ENCODE data around the gene STX17. TPM values are rescaled to one million over a fixed set of nuclear protein-coding genes. Genes with fewer than 3 reads are reported as not detected.
"Not testable (repeated sequence)": the region's sequence is repeated elsewhere in the genome, so short reads cannot be mapped to it uniquely, and the experiment has no call there.

The STX17 gene
- total RNA-seq, 1 donor from 2014 or later, result 42.6 TPM

- intact Hi-C loops (cut with DNase I), result no loop called here
- no peaks in the 10 kb centered on the region for H3K4me1 ChIP-seq
- H3K27ac ChIP-seq, result no peak overlapping the region
- no peaks in the 10 kb centered on the region for H3K27me3 ChIP-seq
- ATAC-seq (no peak), DNase-seq (no peak)
- H3K9me3 ChIP-seq, result no peaks in the 10 kb centered on the region
- no peak overlapping the region for H3K4me3 ChIP-seq
- TF ChIP-seq CTCF (IDR thresholded peaks at IDR 0.05), result no peak
- H3K36me3 ChIP-seq, result peaks cover 12% of the 10 kb centered on the region
Observed at GRCh38 chr9:99986642-99987041, 80.2 kb downstream of the STX17 start.

GRCh38 chr9:99990508-99990907, 84.1 kb downstream of the STX17 start:
- H3K36me3 ChIP-seq; H3K27ac ChIP-seq; H3K27me3 ChIP-seq; H3K9me3 ChIP-seq; intact Hi-C loops (cut with DNase I); H3K4me1 ChIP-seq; ATAC-seq; H3K4me3 ChIP-seq; DNase-seq: not testable (repeated sequence)

- TF ChIP-seq CTCF (IDR thresholded peaks at IDR 0.05), result no peak
- H3K4me1 ChIP-seq, result no peaks in the 10 kb centered on the region
- ATAC-seq, result no peak
- DNase-seq, result peak; percentile 58
- H3K27ac ChIP-seq, result no peak overlapping the region
- no peak overlapping the region for H3K4me3 ChIP-seq
- no peaks in the 10 kb centered on the region for H3K27me3 ChIP-seq
- intact Hi-C loops (cut with DNase I), result no loop called here
- no peaks in the 10 kb centered on the region for H3K9me3 ChIP-seq
- H3K36me3 ChIP-seq, result peaks cover 8% of the 10 kb centered on the region
Observed at GRCh38 chr9:99998266-99998665, 91.8 kb downstream of the STX17 start.

- H3K36me3 ChIP-seq, result peaks cover 8% of the 10 kb centered on the region
- H3K27me3 ChIP-seq, result no peaks in the 10 kb centered on the region
- H3K4me3 ChIP-seq, result no peak overlapping the region
- no peak overlapping the region for H3K27ac ChIP-seq
- DNase-seq (no peak), ATAC-seq (no peak)
- intact Hi-C loops (cut with DNase I), result no loop called here
- no peak for TF ChIP-seq CTCF (IDR thresholded peaks at IDR 0.05)
- H3K4me1 ChIP-seq, result no peaks in the 10 kb centered on the region
- H3K9me3 ChIP-seq, result no peaks in the 10 kb centered on the region
Observed at GRCh38 chr9:99998866-99999265, 92.4 kb downstream of the STX17 start.

GRCh38 chr9:99999797-100000196, 93.3 kb downstream of the STX17 start:
- no peaks in the 10 kb centered on the region for H3K27me3 ChIP-seq
- no peak for DNase-seq
- H3K9me3 ChIP-seq, result no peaks in the 10 kb centered on the region
- H3K4me1 ChIP-seq, result no peaks in the 10 kb centered on the region
- intact Hi-C loops (cut with DNase I), result no loop called here
- no peak overlapping the region for H3K4me3 ChIP-seq
- H3K36me3 ChIP-seq, result peaks cover 14% of the 10 kb centered on the region
- H3K27ac ChIP-seq, result no peak overlapping the region
- TF ChIP-seq CTCF (IDR thresholded peaks at IDR 0.05), result no peak
- ATAC-seq, result no peak

GRCh38 chr9:100011062-100011681, 104.7 kb downstream of the STX17 start:
- H3K27ac ChIP-seq, result no peak overlapping the region
- TF ChIP-seq CTCF (IDR thresholded peaks at IDR 0.05), result peak; percentile 67
- H3K9me3 ChIP-seq, result no peaks in the 10 kb centered on the region
- no peaks in the 10 kb centered on the region for H3K4me1 ChIP-seq
- H3K36me3 ChIP-seq, result peaks cover 40% of the 10 kb centered on the region
- no peak overlapping the region for H3K4me3 ChIP-seq
- DNase-seq (no peak), ATAC-seq (peak; percentile 67)
- intact Hi-C loops (cut with DNase I), result no loop called here
- no peaks in the 10 kb centered on the region for H3K27me3 ChIP-seq

Data from upper lobe of right lung (tissue), 1 donor.